ENCODE data around the gene TRIM40. TPM values are rescaled to one million over a fixed set of nuclear protein-coding genes. Genes with fewer than 3 reads are reported as not detected.
"Not testable (repeated sequence)": the region's sequence is repeated elsewhere in the genome, so short reads cannot be mapped to it uniquely, and the experiment has no call there.

The TRIM40 gene
- total RNA-seq, 2 experiments from 2014 or later: not detected

DNA sequence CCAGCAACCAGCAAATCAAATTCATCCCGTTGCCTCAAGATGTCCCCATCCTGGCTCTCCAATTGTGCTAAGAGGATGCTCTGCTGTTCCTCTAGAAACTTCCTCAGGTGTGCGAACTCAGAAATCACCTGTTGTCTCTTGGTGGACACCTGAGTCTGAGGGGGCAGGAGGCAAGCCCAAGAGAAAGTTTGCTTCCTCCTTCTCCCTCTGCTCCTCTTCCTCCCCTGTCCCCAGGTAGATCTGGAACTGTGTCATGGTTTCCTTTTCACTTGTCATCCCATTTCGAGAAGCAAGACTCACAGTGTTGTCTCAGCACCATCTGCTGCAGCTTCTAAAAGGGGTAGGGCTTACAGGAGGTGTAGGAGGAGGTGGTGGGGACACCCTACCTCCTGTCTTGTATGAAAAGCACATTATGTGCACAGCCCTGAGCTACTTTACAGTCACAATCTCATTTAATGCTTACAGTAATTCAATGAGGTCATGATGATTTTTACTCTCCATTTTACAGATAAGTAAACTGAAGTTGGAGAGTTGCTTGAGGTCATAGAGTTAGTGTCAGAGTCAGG is 22.6 kb downstream of the TRIM40 start:
- intact Hi-C loops (cut with DNase I, micrococcal nuclease): no loop called here
- no peaks in the 10 kb centered on the region for H3K36me3 Mint-ChIP-seq (ENCODE audit: low read depth)
- no peak overlapping the region for H3K4me3 Mint-ChIP-seq
- ChIA-PET CTCF (interaction anchor here (1.0 to 1.1 kb wide), 2 partner anchors 28 to 55 kb away, joined by 3 to 4 read pairs; no protein-coding TSS in a partner anchor), POLR2A (no interaction called here)
- H3K27me3 Mint-ChIP-seq: peaks cover 10% of the 10 kb centered on the region
- DNase-seq (peak; percentile 57), ATAC-seq (peak; percentile 99)
- no peaks in the 10 kb centered on the region for H3K9me3 Mint-ChIP-seq (ENCODE audit: low read depth)
- peaks cover 26% of the 10 kb centered on the region for H3K4me1 Mint-ChIP-seq
- H3K27ac Mint-ChIP-seq: peak overlapping the region; percentile 1

DNA sequence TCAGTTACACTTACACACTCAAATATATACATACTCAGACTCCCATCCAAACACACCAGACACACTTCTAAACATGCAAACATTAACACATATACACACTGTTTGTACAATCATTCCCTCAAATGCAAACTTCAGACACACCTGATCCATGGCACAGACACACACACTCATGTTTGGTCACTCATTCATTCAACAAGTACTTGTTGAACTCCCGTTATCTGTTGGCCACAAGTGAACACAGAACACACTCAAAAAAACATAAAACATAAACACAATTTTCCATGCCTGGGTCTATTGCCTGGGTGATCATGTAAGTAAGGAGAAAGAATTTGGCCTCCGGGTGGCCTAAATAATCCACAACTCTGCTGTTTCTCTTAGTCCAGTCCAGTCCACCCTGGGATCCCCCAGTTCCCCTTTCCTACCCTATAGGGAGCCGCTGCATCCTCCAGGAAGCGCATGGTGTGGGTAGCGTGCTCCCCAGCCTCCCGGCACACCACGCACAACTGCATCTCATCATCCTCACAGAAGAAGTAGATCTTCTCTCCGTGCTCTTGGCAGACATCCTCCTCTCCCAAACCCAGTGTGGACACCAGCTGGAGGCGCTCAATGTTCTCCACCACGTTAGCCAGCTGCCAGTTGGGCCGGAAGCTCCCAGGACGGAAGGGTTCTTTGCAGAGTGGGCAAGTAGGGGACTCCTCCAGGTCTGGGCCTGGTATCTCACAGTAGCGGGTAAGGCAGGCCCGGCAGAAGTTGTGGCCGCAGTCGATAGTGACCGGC is 24.3 kb downstream of the TRIM40 start:
- ATAC-seq (no peak), DNase-seq (no peak)
- POLR2A ChIA-PET: no interaction called here
- Mint-ChIP-seq H3K36me3 (ENCODE audit: low read depth) (no peaks in the 10 kb centered on the region), H3K9me3 (ENCODE audit: low read depth) (no peaks in the 10 kb centered on the region), H3K4me1 (peaks cover 27% of the 10 kb centered on the region), H3K27me3 (peaks cover 7% of the 10 kb centered on the region), H3K27ac (no peak overlapping the region), H3K4me3 (no peak overlapping the region)
- CTCF ChIA-PET: no interaction called here
- intact Hi-C loops (cut with DNase I, micrococcal nuclease): no loop called here

DNA sequence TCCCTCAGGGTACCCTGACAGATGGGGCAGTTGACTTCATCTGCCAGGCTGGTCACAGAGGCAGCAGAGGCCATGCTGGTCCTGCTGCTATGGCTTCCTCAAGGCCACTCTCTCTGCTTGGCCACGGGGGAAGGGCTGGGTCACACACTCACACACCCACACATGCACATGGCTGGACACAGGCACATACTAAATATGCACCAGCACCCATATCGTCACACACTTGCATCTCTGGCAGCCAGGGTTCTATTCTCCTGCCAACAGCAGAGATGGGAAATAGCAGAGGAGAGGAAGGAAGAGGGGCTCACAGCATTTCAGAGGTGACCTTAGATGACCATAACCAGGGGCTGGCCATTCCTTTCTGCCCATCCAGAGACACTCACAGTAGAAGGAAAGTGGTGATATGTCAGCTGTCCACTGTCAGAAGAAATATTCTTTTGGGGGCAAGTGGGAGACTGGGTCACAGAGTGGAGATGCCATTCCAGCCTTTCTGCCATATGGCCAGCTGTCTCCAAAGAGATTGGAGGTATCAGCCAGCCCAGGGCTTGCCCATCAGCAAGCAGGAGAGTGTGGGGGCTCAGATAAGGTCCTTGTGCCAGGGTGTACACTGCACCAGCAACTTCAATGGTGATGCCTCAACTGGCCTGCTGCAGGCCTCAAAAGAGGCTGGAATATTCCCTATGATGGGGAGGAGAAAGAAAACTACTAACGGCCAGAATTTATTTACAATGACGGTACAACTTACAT is 25.0 kb downstream of the TRIM40 start, which contains the start of gene TRIM10:
TSS of gene TRIM10 (minus strand) at position 427 of the 747 bp plus-strand sequence. CDS start at position 74, 353 bp downstream.
- Mint-ChIP-seq H3K4me1 (peaks cover 27% of the 10 kb centered on the region), H3K9me3 (ENCODE audit: low read depth) (no peaks in the 10 kb centered on the region), H3K36me3 (ENCODE audit: low read depth) (no peaks in the 10 kb centered on the region), H3K27me3 (peaks cover 8% of the 10 kb centered on the region), H3K4me3 (no peak within 1 kb of the TSS), H3K27ac (no peak within 1 kb of the TSS)
- intact Hi-C loops (cut with DNase I, micrococcal nuclease): no loop called here
- CTCF ChIA-PET: no interaction called here
- ATAC-seq (no peak), DNase-seq (no peak)
- POLR2A ChIA-PET: no interaction called here

DNA sequence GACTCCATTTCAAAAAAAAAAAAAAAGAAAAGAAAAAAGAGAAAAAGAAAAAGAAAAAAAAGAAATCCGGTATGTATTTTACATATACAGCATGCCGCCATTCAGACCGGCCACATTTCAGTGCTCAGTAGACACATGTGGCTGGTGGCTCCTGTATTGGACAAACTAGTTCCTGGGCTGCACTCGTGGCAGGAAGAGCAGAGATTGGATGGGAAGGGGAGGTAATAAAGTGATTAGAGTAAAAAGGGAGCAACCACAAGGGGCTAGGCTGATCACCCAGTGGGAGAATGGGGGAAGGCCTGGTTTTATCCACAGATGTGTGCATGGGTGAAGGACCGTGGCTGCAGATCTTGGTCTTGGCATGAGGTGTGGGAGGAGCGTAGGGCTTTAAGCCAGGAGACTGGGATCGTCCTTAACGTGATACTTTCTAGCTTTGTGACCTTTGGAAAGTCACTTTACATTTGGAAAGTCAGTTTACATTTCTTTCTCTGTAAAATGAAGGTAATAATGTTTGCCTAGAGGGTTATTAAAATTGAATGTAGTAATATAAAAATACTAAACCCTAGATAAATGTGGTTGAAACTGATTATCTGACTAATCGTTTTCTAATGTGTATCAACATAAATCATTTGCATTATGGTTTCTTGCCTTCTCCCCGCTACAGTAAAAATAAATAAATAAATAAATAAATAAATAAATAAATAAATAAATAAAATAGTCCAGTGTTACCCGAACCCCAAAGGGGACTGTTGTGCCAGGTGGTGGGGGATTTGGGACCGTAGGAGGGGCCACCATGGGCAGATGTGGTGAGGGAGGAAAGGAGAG is 26.5 kb downstream of the TRIM40 start:
- H3K4me3 Mint-ChIP-seq: no peak overlapping the region
- intact Hi-C loops (cut with DNase I, micrococcal nuclease): no loop called here
- no peak for DNase-seq
- peak overlapping the region; percentile 52 for H3K27ac Mint-ChIP-seq
- POLR2A ChIA-PET: no interaction called here
- H3K36me3 Mint-ChIP-seq (ENCODE audit: low read depth): no peaks in the 10 kb centered on the region
- H3K9me3 Mint-ChIP-seq (ENCODE audit: low read depth): no peaks in the 10 kb centered on the region
- H3K27me3 Mint-ChIP-seq: peaks cover 8% of the 10 kb centered on the region
- no peak for ATAC-seq
- H3K4me1 Mint-ChIP-seq: peaks cover 35% of the 10 kb centered on the region
- CTCF ChIA-PET: interaction anchor here (0.6 kb wide), 1 partner anchor 27 kb away, joined by 3 read pairs; the partner anchor contains the start of gene TRIM40

DNA sequence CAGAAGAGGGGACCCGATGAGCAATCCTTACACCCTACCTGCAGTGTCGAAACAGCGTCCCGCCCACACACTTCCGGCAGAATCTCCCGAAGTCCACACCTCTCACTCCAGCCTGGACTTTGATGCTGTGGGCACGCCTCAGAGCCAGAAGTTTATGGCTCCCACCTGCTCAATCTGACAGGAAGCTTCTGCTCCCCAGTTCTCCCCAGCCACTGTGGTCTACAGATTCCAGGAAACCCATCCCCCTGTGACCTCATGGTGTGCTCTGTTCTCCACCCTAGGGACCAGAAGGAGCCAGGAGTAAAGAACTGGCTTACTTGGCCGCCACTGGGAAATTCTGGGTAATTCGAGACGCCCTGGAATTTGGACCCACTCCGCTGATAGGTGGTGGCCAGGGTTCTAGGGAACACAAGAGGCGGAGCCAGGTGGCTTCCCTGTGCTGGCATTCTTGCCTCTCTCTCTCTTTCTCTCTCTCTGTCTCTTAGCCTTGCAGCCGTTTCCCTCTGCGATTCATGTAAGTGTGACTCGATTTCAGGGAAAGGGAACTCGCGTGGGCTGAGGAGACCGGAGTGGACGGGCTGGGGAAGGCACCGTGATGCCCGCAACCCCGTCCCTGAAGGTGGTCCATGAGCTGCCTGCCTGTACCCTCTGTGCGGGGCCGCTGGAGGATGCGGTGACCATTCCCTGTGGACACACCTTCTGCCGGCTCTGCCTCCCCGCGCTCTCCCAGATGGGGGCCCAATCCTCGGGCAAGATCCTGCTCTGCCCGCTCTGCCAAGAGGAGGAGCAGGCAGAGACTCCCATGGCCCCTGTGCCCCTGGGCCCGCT is 27.4 kb downstream of the TRIM40 start, which contains the start of gene TRIM15:
TSS of gene TRIM15 (plus strand) at position 457 of the 828 bp plus-strand sequence. CDS start at position 596, 139 bp downstream.
- Mint-ChIP-seq H3K27ac (peak within 1 kb of the TSS; percentile 52), H3K9me3 (ENCODE audit: low read depth) (no peaks in the 10 kb centered on the region), H3K27me3 (peaks cover 11% of the 10 kb centered on the region), H3K4me3 (no peak within 1 kb of the TSS), H3K4me1 (peaks cover 33% of the 10 kb centered on the region), H3K36me3 (ENCODE audit: low read depth) (no peaks in the 10 kb centered on the region)
- ChIA-PET CTCF (interaction anchor here (0.6 to 5.6 kb wide), 4 partner anchors 27 to 321 kb away, joined by 3 to 40 read pairs (median 4); partner anchors contain the start of gene TRIM40), POLR2A (no interaction called here)
- ATAC-seq (peak; percentile 45), DNase-seq (peak; percentile 80)
- intact Hi-C loops (cut with DNase I, micrococcal nuclease): no loop called here

DNA sequence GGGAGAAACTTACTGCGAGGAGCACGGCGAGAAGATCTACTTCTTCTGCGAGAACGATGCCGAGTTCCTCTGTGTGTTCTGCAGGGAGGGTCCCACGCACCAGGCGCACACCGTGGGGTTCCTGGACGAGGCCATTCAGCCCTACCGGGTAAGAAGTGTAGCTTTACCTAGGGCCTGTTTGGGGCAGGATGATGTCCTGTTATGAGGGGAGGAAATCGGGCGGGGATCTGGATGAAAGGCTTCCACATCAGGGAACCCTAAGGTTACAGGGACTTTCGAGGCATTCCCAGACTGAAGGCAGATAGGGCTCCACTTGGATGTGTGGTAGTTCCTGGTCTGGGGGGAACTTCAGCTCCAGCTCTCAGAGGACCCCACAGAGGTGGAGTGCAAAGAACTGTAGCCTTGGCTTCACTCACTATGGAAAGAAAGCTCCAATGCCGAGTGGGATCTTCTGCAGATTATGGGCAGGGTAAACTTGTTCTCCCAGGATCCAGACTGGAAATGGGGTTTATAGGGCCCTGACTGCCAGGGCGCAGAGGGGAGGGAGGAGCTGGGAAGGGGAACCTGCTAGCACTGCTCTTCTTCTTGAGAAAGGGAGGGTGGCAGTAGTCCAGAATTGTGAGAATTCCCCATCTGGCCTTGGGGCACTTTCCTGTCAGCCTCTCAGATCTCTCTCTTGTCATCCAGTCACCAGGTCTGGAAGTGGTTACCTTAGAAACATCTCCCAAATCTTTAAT is 28.1 kb downstream of the TRIM40 start:
- POLR2A ChIA-PET: no interaction called here
- no peak overlapping the region for H3K4me3 Mint-ChIP-seq

DNA sequence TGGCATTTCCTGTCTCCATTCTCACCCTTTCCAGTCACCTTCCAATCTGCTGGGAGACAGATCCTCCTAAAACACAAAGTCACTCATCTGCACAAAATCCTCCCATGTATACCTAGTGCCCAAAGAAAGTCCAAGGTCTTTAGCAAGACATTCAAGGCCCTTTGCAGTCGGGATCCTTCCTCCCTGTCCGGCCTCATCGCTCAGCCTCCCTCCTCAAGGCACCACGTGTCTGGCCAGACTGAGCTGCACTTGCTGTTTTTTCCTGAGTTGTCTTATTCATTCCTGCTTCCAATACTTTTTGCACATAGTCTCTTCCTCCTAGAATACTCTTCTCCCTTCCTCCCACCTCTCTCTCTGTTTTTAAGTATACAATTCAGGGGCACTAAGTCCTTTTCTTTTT is 28.8 kb downstream of the TRIM40 start:
- POLR2A ChIA-PET: no interaction called here
- CTCF ChIA-PET: interaction anchor here (0.6 to 5.6 kb wide), 2 partner anchors 60 to 312 kb away, joined by 3 to 40 read pairs; no protein-coding TSS in a partner anchor
- H3K4me1 Mint-ChIP-seq: peaks cover 21% of the 10 kb centered on the region
- H3K9me3 Mint-ChIP-seq (ENCODE audit: low read depth): no peaks in the 10 kb centered on the region
- DNase-seq: no peak
- no peak overlapping the region for H3K4me3 Mint-ChIP-seq
- H3K36me3 Mint-ChIP-seq (ENCODE audit: low read depth): no peaks in the 10 kb centered on the region
- intact Hi-C loops (cut with DNase I, micrococcal nuclease): no loop called here
- no peak overlapping the region for H3K27ac Mint-ChIP-seq
- peaks cover 16% of the 10 kb centered on the region for H3K27me3 Mint-ChIP-seq
- ATAC-seq: no peak

More for the DNA sequence above, 28.1 kb downstream of the TRIM40 start:
- CTCF ChIA-PET: interaction anchor here (0.6 to 5.6 kb wide), 4 partner anchors 60 to 321 kb away, joined by 3 to 40 read pairs (median 4); no protein-coding TSS in a partner anchor
- no peaks in the 10 kb centered on the region for H3K9me3 Mint-ChIP-seq (ENCODE audit: low read depth)
- H3K4me1 Mint-ChIP-seq: peaks cover 25% of the 10 kb centered on the region
- peaks cover 16% of the 10 kb centered on the region for H3K27me3 Mint-ChIP-seq
- no peak for DNase-seq
- no peak overlapping the region for H3K27ac Mint-ChIP-seq
- intact Hi-C loops (cut with DNase I, micrococcal nuclease): no loop called here
- no peak for ATAC-seq
- H3K36me3 Mint-ChIP-seq (ENCODE audit: low read depth): no peaks in the 10 kb centered on the region

DNA sequence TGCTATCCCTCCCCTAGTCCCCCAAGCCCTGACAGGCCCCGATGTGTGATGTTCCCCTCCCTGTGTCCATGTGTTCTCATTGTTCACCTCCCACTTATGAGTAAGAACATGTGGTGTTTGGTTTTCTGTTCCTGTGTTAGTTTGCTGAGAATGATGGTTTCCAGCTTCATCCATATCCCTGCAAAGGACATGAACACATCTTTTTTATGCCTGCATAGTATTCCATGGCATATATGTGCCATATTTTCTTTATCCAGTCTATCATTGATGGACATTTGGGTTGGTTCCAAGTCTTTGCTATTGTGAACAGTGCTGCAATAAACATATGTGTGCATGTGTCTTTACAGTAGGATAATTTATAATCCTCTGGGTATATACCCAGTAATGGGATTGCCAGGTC is 29.3 kb downstream of the TRIM40 start:
- DNase-seq; intact Hi-C loops (cut with DNase I, micrococcal nuclease); H3K36me3 Mint-ChIP-seq (ENCODE audit: low read depth); H3K27ac Mint-ChIP-seq; ATAC-seq; H3K9me3 Mint-ChIP-seq (ENCODE audit: low read depth); H3K4me3 Mint-ChIP-seq: not testable (repeated sequence)
- Mint-ChIP-seq H3K27me3 (peaks cover 16% of the 10 kb centered on the region), H3K4me1 (peaks cover 21% of the 10 kb centered on the region)
- ChIA-PET POLR2A (interaction anchor here (0.6 kb wide), 1 partner anchor 18 kb away, joined by 3 read pairs; no protein-coding TSS in a partner anchor), CTCF (interaction anchor here (5.6 kb wide), 1 partner anchor 61 kb away, joined by 40 read pairs; no protein-coding TSS in a partner anchor)

DNA sequence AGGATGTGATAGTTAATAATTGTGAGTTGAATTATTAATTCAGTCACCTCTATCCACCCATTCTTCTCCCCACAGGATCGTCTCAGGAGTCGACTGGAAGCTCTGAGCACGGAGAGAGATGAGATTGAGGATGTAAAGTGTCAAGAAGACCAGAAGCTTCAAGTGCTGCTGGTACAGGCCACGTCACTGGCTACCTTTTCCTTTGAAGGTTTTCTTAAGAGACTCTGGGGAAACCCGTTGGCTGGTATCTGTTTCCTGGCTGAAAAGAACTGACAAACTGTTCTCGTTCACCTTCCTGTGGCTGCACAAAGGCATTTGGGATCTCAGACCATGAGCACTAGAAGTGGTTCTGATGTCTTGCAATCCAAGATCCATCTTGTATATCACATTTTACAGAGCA is 31.2 kb downstream of the TRIM40 start:
- POLR2A ChIA-PET: no interaction called here
- H3K9me3 Mint-ChIP-seq (ENCODE audit: low read depth): no peaks in the 10 kb centered on the region
- H3K4me1 Mint-ChIP-seq: peaks cover 24% of the 10 kb centered on the region
- no peak overlapping the region for H3K4me3 Mint-ChIP-seq
- H3K36me3 Mint-ChIP-seq (ENCODE audit: low read depth): no peaks in the 10 kb centered on the region
- H3K27me3 Mint-ChIP-seq: peaks cover 29% of the 10 kb centered on the region
- CTCF ChIA-PET: interaction anchor here (0.7 to 5.6 kb wide), 9 partner anchors 23 to 200 kb away, joined by 3 to 40 read pairs (median 4); no protein-coding TSS in a partner anchor
- peak overlapping the region; percentile 7 for H3K27ac Mint-ChIP-seq
- ATAC-seq (peak; percentile 56), DNase-seq (peak; percentile 53)
- intact Hi-C loops (cut with DNase I, micrococcal nuclease): no loop called here

All from activated CD4-positive, alpha-beta T cell treated with anti-CD3 and anti-CD28 coated beads for 36 hours (primary cell).